Measurements from ENCODE around the gene KCNJ15.

DNA sequence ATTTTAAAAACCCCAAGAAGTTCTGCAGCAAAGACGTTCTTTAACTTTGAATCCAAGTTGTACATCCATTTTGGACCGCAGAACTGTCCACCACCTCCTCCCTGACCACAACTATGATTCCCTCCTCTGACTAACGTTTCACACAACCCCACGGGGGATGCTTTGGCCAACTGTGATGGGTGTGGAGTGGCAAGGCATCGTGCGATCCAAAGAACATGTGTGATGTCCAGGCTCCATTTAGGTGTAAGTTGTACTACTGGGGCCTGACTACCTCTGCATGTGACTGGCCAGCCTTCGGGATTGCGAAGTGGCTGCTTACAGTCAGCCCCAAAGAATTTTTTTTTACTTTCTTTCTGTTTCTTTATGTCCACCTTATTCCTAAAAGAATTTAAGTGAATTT lies 6.7 kb downstream of the KCNJ15 start:
- TF ChIP-seq, protein P1, sequence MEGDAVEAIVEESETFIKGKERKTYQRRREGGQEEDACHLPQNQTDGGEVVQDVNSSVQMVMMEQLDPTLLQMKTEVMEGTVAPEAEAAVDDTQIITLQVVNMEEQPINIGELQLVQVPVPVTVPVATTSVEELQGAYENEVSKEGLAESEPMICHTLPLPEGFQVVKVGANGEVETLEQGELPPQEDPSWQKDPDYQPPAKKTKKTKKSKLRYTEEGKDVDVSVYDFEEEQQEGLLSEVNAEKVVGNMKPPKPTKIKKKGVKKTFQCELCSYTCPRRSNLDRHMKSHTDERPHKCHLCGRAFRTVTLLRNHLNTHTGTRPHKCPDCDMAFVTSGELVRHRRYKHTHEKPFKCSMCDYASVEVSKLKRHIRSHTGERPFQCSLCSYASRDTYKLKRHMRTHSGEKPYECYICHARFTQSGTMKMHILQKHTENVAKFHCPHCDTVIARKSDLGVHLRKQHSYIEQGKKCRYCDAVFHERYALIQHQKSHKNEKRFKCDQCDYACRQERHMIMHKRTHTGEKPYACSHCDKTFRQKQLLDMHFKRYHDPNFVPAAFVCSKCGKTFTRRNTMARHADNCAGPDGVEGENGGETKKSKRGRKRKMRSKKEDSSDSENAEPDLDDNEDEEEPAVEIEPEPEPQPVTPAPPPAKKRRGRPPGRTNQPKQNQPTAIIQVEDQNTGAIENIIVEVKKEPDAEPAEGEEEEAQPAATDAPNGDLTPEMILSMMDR (IDR thresholded peaks at IDR 0.05) = no peak
- no peak for TF ChIP-seq POLR2A (IDR thresholded peaks at IDR 0.05)

Data from esophagus squamous epithelium (tissue), 4 donors.